Mesendoderm (in vitro differentiated cells): ENCODE data around the gene HYPK.
A peak's percentile ranks its signal among the peaks of the same experiment; 100 is the strongest.

Experiments
- DNase-seq: peaks from one replicate; pipeline ENCODE4 v3.0.0; 2013
- H2AK5ac ChIP-seq: 2 replicates; pipeline ENCODE4 v1.6.1; 2013; ENCODE audit warnings: low read length, inconsistent platforms
- H2BK120ac ChIP-seq: 2 replicates; pipeline ENCODE4 v1.6.1; 2013; ENCODE audit warnings: low read depth, mild to moderate bottlenecking, low read length, moderate library complexity, mixed read lengths
- H2BK15ac ChIP-seq: replicated peaks from 2 replicates; pipeline ENCODE4 v1.6.1; 2013; ENCODE audit warnings: low read depth, mild to moderate bottlenecking, moderate library complexity
- H2BK5ac ChIP-seq: 2 replicates; pipeline ENCODE4 v1.6.1; 2013; ENCODE audit warnings: low read length, inconsistent platforms
- H3K18ac ChIP-seq: 2 replicates; pipeline ENCODE4 v1.6.1; 2013; ENCODE audit warnings: mild to moderate bottlenecking, low read length, mixed read lengths
- H3K23ac ChIP-seq: one replicate; pipeline ENCODE4 v1.6.1; 2013; ENCODE audit warnings: low read length
- H3K27ac ChIP-seq: 2 replicates; pipeline ENCODE4 v1.5.1; 2013; ENCODE audit warnings: low read depth, mild to moderate bottlenecking, inconsistent platforms, low read length, moderate library complexity
- H3K27me3 ChIP-seq: 2 replicates; pipeline ENCODE4 v1.6.1; 2013; ENCODE audit warnings: low read length, control low read depth, mild to moderate bottlenecking, inconsistent platforms; ENCODE audit not compliant: insufficient read depth, poor library complexity
- H3K36me3 ChIP-seq: 2 replicates; pipeline ENCODE4 v1.6.1; 2013; ENCODE audit warnings: low read length, inconsistent platforms; ENCODE audit not compliant: control insufficient read depth, insufficient read depth
- H3K4ac ChIP-seq: one replicate; pipeline ENCODE4 v1.6.1; 2013; ENCODE audit warnings: low read depth, mild to moderate bottlenecking, low read length, moderate library complexity
- H3K4me1 ChIP-seq: 2 replicates; pipeline ENCODE4 v1.6.1; 2013; ENCODE audit warnings: low read depth, low read length, inconsistent platforms; ENCODE audit not compliant: control insufficient read depth
- H3K4me2 ChIP-seq: 2 replicates; pipeline ENCODE4 v1.6.1; 2013; ENCODE audit warnings: low read length
- H3K4me3 ChIP-seq: 2 replicates; pipeline ENCODE4 v1.5.1; 2013; ENCODE audit warnings: mild to moderate bottlenecking, low read length
- H3K56ac ChIP-seq: one replicate; pipeline ENCODE4 v1.6.1; 2013; ENCODE audit warnings: low read length
- H3K79me1 ChIP-seq: 2 replicates; pipeline ENCODE4 v1.6.1; 2013; ENCODE audit warnings: low read length, inconsistent platforms
- H3K79me2 ChIP-seq: 2 replicates; pipeline ENCODE4 v1.6.1; 2013; ENCODE audit warnings: mild to moderate bottlenecking, low read length; ENCODE audit not compliant: control insufficient read depth, insufficient read depth
- H3K9ac ChIP-seq: 2 replicates; pipeline ENCODE4 v1.6.1; 2013; ENCODE audit warnings: low read length, inconsistent platforms
- H4K5ac ChIP-seq: one replicate; pipeline ENCODE4 v1.6.1; 2013; ENCODE audit warnings: low read length
- H4K8ac ChIP-seq: one replicate; pipeline ENCODE4 v1.6.1; 2013; ENCODE audit warnings: low read depth, mild to moderate bottlenecking, control low read depth, low read length, moderate library complexity
- WGBS: extraction: QIAGEN DNeasy Blood & Tissue Kit; methylation state at CpG from one replicate; pipeline ENCODE4 v1.1.7; 2013; ENCODE audit warnings: low lambda C conversion rate, missing lambda C conversion rate; ENCODE audit not compliant: insufficient coverage; ENCODE audit errors: extremely low coverage; 5-methylcytosine and 5-hydroxymethylcytosine counted together

The HYPK gene

GRCh38 chr15:43776718-43777266 is 23.6 kb upstream of the HYPK start, which contains the start of gene ELL3:
ELL3 (minus strand) TSS chr15:43776966; CDS start chr15:43776901, 65 bp downstream.
- WGBS: no CpG with 5 or more reads among the region's 41 CpGs

GRCh38 chr15:43777267-43777914 is 23.0 kb upstream of the HYPK start:
- H4K5ac ChIP-seq: no peak overlapping the region
- no peak overlapping the region for H2BK15ac ChIP-seq
- H2BK120ac ChIP-seq: no peak overlapping the region
- no peak overlapping the region for H3K18ac ChIP-seq
- H3K27me3 ChIP-seq: no peaks in the 10 kb centered on the region
- no peak overlapping the region for H2BK5ac ChIP-seq
- WGBS: 100% methylated on average over 2 of the region's 31 CpGs
- DNase-seq: peak; percentile 78
- no peak overlapping the region for H4K8ac ChIP-seq
- H3K79me1 ChIP-seq: no peaks in the 10 kb centered on the region
- peak overlapping the region; percentile 78 for H3K9ac ChIP-seq
- no peaks in the 10 kb centered on the region for H3K79me2 ChIP-seq
- H3K4ac ChIP-seq: no peak overlapping the region
- H3K4me1 ChIP-seq: peaks cover 7% of the 10 kb centered on the region
- H3K4me3 ChIP-seq: peak overlapping the region; percentile 47
- H3K27ac ChIP-seq: no peak overlapping the region
- peak overlapping the region; percentile 89 for H3K56ac ChIP-seq
- peak overlapping the region; percentile 93 for H3K4me2 ChIP-seq
- no peak overlapping the region for H3K23ac ChIP-seq
- no peaks in the 10 kb centered on the region for H3K36me3 ChIP-seq
- no peak overlapping the region for H2AK5ac ChIP-seq

More at GRCh38 chr15:43776718-43777266, 23.6 kb upstream of the HYPK start, which contains the start of gene ELL3:
- H2BK120ac ChIP-seq: no peak within 1 kb of the TSS
- H3K4me1 ChIP-seq: peaks cover 7% of the 10 kb centered on the region
- no peaks in the 10 kb centered on the region for H3K27me3 ChIP-seq
- peaks cover 2% of the 10 kb centered on the region for H3K36me3 ChIP-seq
- H3K56ac ChIP-seq: peak within 1 kb of the TSS; percentile 89
- H3K79me1 ChIP-seq: no peaks in the 10 kb centered on the region
- H4K5ac ChIP-seq: no peak within 1 kb of the TSS
- H3K4me3 ChIP-seq: peak within 1 kb of the TSS; percentile 47
- peak within 1 kb of the TSS; percentile 1 for H3K23ac ChIP-seq
- peak within 1 kb of the TSS; percentile 78 for H3K9ac ChIP-seq
- peak; percentile 87 for DNase-seq
- H2AK5ac ChIP-seq: no peak within 1 kb of the TSS
- H3K4ac ChIP-seq: no peak within 1 kb of the TSS
- no peaks in the 10 kb centered on the region for H3K79me2 ChIP-seq
- no peak within 1 kb of the TSS for H3K18ac ChIP-seq
- H3K4me2 ChIP-seq: peak within 1 kb of the TSS; percentile 93
- no peak within 1 kb of the TSS for H3K27ac ChIP-seq
- H2BK5ac ChIP-seq: no peak within 1 kb of the TSS
- no peak within 1 kb of the TSS for H4K8ac ChIP-seq
- H2BK15ac ChIP-seq: no peak within 1 kb of the TSS

- Histone ChIP-seq H3K4me2 (no peak overlapping the region), H2BK120ac (no peak overlapping the region), H3K27me3 (no peaks in the 10 kb centered on the region), H3K56ac (no peak overlapping the region), H2BK15ac (no peak overlapping the region), H3K79me2 (no peaks in the 10 kb centered on the region), H3K4ac (no peak overlapping the region), H2BK5ac (no peak overlapping the region), H3K4me1 (peaks cover 7% of the 10 kb centered on the region), H3K4me3 (no peak overlapping the region), H3K18ac (no peak overlapping the region), H4K8ac (no peak overlapping the region), H2AK5ac (no peak overlapping the region), H3K9ac (no peak overlapping the region), H4K5ac (no peak overlapping the region), H3K79me1 (no peaks in the 10 kb centered on the region), H3K27ac (no peak overlapping the region), H3K36me3 (no peaks in the 10 kb centered on the region), H3K23ac (no peak overlapping the region)
- no peak for DNase-seq
- WGBS: no CpG with 5 or more reads among the region's 1 CpG
These were observed 21.4 kb upstream of the HYPK start for GRCh38 chr15:43779016-43779415.

GRCh38 chr15:43789409-43789808 is 11.0 kb upstream of the HYPK start:
- Histone ChIP-seq H2BK15ac (no peak overlapping the region), H3K56ac (no peak overlapping the region), H3K4ac (no peak overlapping the region), H4K5ac (no peak overlapping the region), H3K36me3 (no peaks in the 10 kb centered on the region), H3K9ac (no peak overlapping the region), H3K27me3 (no peaks in the 10 kb centered on the region), H3K27ac (no peak overlapping the region), H2BK120ac (no peak overlapping the region), H3K79me2 (peaks cover 16% of the 10 kb centered on the region), H2AK5ac (no peak overlapping the region), H3K18ac (no peak overlapping the region), H3K4me1 (peaks cover 10% of the 10 kb centered on the region), H4K8ac (no peak overlapping the region), H3K4me2 (no peak overlapping the region), H3K79me1 (peaks cover 16% of the 10 kb centered on the region), H2BK5ac (no peak overlapping the region), H3K4me3 (no peak overlapping the region), H3K23ac (no peak overlapping the region)
- DNase-seq: no peak
- WGBS: no CpG with 5 or more reads among the region's 3 CpGs

GRCh38 chr15:43791993-43792760 is 8.2 kb upstream of the HYPK start, which contains the start of gene SERF2:
SERF2 (plus strand) TSS chr15:43792320; CDS start chr15:43792377, 57 bp downstream.
- H3K79me2 ChIP-seq: peaks cover 16% of the 10 kb centered on the region
- DNase-seq: peak; percentile 100
- peak within 1 kb of the TSS; percentile 92 for H3K4me2 ChIP-seq
- H3K36me3 ChIP-seq: peaks cover 2% of the 10 kb centered on the region
- H3K18ac ChIP-seq: peak within 1 kb of the TSS; percentile 78
- peak within 1 kb of the TSS; percentile 95 for H3K4ac ChIP-seq
- H2BK15ac ChIP-seq: no peak within 1 kb of the TSS
- WGBS: no CpG with 5 or more reads among the region's 66 CpGs
- H3K4me1 ChIP-seq: peaks cover 23% of the 10 kb centered on the region
- peak within 1 kb of the TSS; percentile 99 for H3K9ac ChIP-seq
- peaks cover 20% of the 10 kb centered on the region for H3K79me1 ChIP-seq
- H3K56ac ChIP-seq: peak within 1 kb of the TSS; percentile 98
- H3K23ac ChIP-seq: peak within 1 kb of the TSS; percentile 91
- peak within 1 kb of the TSS; percentile 48 for H2AK5ac ChIP-seq
- peak within 1 kb of the TSS; percentile 17 for H4K8ac ChIP-seq
- peak within 1 kb of the TSS; percentile 25 for H3K27ac ChIP-seq
- H4K5ac ChIP-seq: peak within 1 kb of the TSS; percentile 84
- H3K4me3 ChIP-seq: peak within 1 kb of the TSS; percentile 95
- peak within 1 kb of the TSS; percentile 95 for H2BK5ac ChIP-seq
- H2BK120ac ChIP-seq: no peak within 1 kb of the TSS
- H3K27me3 ChIP-seq: no peaks in the 10 kb centered on the region
